ENCODE results near the gene CCDC188.
A peak's percentile ranks its signal among the peaks of the same experiment; 100 is the strongest.
"Not testable (repeated sequence)": the region's sequence is repeated elsewhere in the genome, so short reads cannot be mapped to it uniquely, and the experiment has no call there.

CCDC188 gene

GRCh38 chr22:20169253-20169822 is 18.5 kb upstream of the CCDC188 start:
- no peak for DNase-seq (ENCODE audit: low read depth in 2 of 2)

- DNase-seq (ENCODE audit: low read depth in 2 of 2), result no peak
These were observed 16.9 kb upstream of the CCDC188 start for GRCh38 chr22:20167643-20168322.

GRCh38 chr22:20166703-20167102 is 15.8 kb upstream of the CCDC188 start:
- DNase-seq (ENCODE audit: low read depth in 2 of 2), result no peak

GRCh38 chr22:20165913-20166312 is 15.1 kb upstream of the CCDC188 start:
- DNase-seq (ENCODE audit: low read depth in 2 of 2), result no peak

- no peak for DNase-seq (ENCODE audit: low read depth in 2 of 2)
These were observed 14.6 kb upstream of the CCDC188 start for GRCh38 chr22:20165421-20165820.

GRCh38 chr22:20164863-20165262 is 14.0 kb upstream of the CCDC188 start:
- DNase-seq (ENCODE audit: low read depth in 2 of 2), result no peak

- no peak for DNase-seq (ENCODE audit: low read depth in 2 of 2)
These were observed 9.2 kb upstream of the CCDC188 start for GRCh38 chr22:20160041-20160440.

GRCh38 chr22:20159531-20159930 is 8.7 kb upstream of the CCDC188 start:
- not testable (repeated sequence) for DNase-seq (ENCODE audit: low read depth in 2 of 2)

- DNase-seq (ENCODE audit: low read depth in 2 of 2), result no peak
These were observed 8.2 kb upstream of the CCDC188 start for GRCh38 chr22:20159076-20159475.

GRCh38 chr22:20158391-20159036 is 7.7 kb upstream of the CCDC188 start:
- DNase-seq (ENCODE audit: low read depth in 2 of 2), result no peak

- DNase-seq (ENCODE audit: low read depth in 2 of 2), result no peak
These were observed 6.8 kb upstream of the CCDC188 start for GRCh38 chr22:20157430-20158183.

- peak; percentile 67 to 75 for DNase-seq (ENCODE audit: low read depth in 2 of 2)
These were observed 6.0 kb upstream of the CCDC188 start for GRCh38 chr22:20156611-20157429.

GRCh38 chr22:20156042-20156389 is 5.2 kb upstream of the CCDC188 start:
- DNase-seq (ENCODE audit: low read depth in 2 of 2), result no peak

- DNase-seq (ENCODE audit: low read depth in 2 of 2), result no peak
These were observed 4.6 kb upstream of the CCDC188 start for GRCh38 chr22:20155330-20156041.

- no peak for DNase-seq (ENCODE audit: low read depth in 2 of 2)
These were observed 3.8 kb upstream of the CCDC188 start for GRCh38 chr22:20154602-20155187.

GRCh38 chr22:20153945-20154344 is 3.1 kb upstream of the CCDC188 start:
- DNase-seq (ENCODE audit: low read depth in 2 of 2), result no peak

GRCh38 chr22:20152464-20152890 is 1.6 kb upstream of the CCDC188 start:
- no peak for DNase-seq (ENCODE audit: low read depth in 2 of 2)

- DNase-seq (ENCODE audit: low read depth in 2 of 2), result no peak
These were observed 377 bp upstream of the CCDC188 start for GRCh38 chr22:20151276-20151588.

GRCh38 chr22:20149257-20150250 is 1.3 kb downstream of the CCDC188 start:
- no peak for DNase-seq (ENCODE audit: low read depth in 2 of 2)

- no peak for DNase-seq (ENCODE audit: low read depth in 2 of 2)
These were observed 2.4 kb downstream of the CCDC188 start for GRCh38 chr22:20148414-20148813.

All from stimulated activated CD8-positive, alpha-beta memory T cell treated with anti-CD3 and anti-CD28 coated beads, Interleukin-15, amount 100 ng/mL, for 48 hours (primary cell).